HEK293 (cell line): ENCODE data around the gene TACR2.

Source experiments
- GFI1B ChIP-seq: fragments of 450-650 bp; formaldehyde crosslinking; IDR thresholded peaks from 2 replicates; pipeline ENCODE4 v1.5.1; 2016; ENCODE audit warnings: missing biosample characterization, missing genetic modification characterization
- KLF8 ChIP-seq: fragments of 450-650 bp; formaldehyde crosslinking; IDR thresholded peaks from 2 replicates; pipeline ENCODE4 v1.5.1; 2016; ENCODE audit warnings: missing biosample characterization, missing genetic modification characterization
- MYNN ChIP-seq: fragments of 450-650 bp; formaldehyde crosslinking; IDR thresholded peaks from 2 replicates; pipeline ENCODE4 v1.5.1; 2016; ENCODE audit warnings: missing biosample characterization, missing genetic modification characterization, borderline replicate concordance
- OVOL3 ChIP-seq: fragments of 450-650 bp; formaldehyde crosslinking; IDR thresholded peaks from 2 replicates; pipeline ENCODE4 v1.5.1; 2016; ENCODE audit warnings: missing biosample characterization, missing genetic modification characterization
- SP2 ChIP-seq: fragments of 450-650 bp; formaldehyde crosslinking; IDR thresholded peaks from 2 replicates; pipeline ENCODE4 v1.5.1; 2016; ENCODE audit warnings: missing biosample characterization, missing genetic modification characterization
- SP7 ChIP-seq: fragments of 450-650 bp; formaldehyde crosslinking; IDR thresholded peaks from 2 replicates; pipeline ENCODE4 v1.5.1; 2016; ENCODE audit warnings: missing biosample characterization, missing genetic modification characterization
- TCF7L2 ChIP-seq: IDR thresholded peaks from 2 replicates; pipeline ENCODE4 v1.6.1; 2011; ENCODE audit warnings: low read depth, mild to moderate bottlenecking, inconsistent platforms, low read length, moderate library complexity, borderline replicate concordance
- ZBTB20 ChIP-seq: fragments of 450-650 bp; formaldehyde crosslinking; IDR thresholded peaks from 2 replicates; pipeline ENCODE4 v1.5.1; 2016; ENCODE audit warnings: missing biosample characterization, missing genetic modification characterization
- ZBTB48 ChIP-seq: fragments of 450-650 bp; formaldehyde crosslinking; IDR thresholded peaks from 2 replicates; pipeline ENCODE4 v1.5.1; 2016; ENCODE audit warnings: missing biosample characterization, missing genetic modification characterization
- ZIC2 ChIP-seq: fragments of 450-650 bp; formaldehyde crosslinking; IDR thresholded peaks from 2 replicates; pipeline ENCODE4 v1.5.1; 2016; ENCODE audit warnings: missing biosample characterization, missing genetic modification characterization
- ZNF175 ChIP-seq: fragments of 450-650 bp; formaldehyde crosslinking; IDR thresholded peaks from 2 replicates; pipeline ENCODE4 v1.5.1; 2016; ENCODE audit warnings: missing biosample characterization, missing genetic modification characterization
- ZNF211 ChIP-seq: fragments of 450-650 bp; formaldehyde crosslinking; IDR thresholded peaks from 2 replicates; pipeline ENCODE4 v1.5.1; 2016; ENCODE audit warnings: low read depth, missing biosample characterization, missing genetic modification characterization
- ZNF23 ChIP-seq: fragments of 450-650 bp; formaldehyde crosslinking; IDR thresholded peaks from 2 replicates; pipeline ENCODE4 v1.5.1; 2016; ENCODE audit warnings: missing biosample characterization, missing genetic modification characterization, borderline replicate concordance
- ZNF311 ChIP-seq: fragments of 450-650 bp; formaldehyde crosslinking; IDR thresholded peaks from 2 replicates; pipeline ENCODE4 v1.5.1; 2017; ENCODE audit warnings: missing biosample characterization, missing genetic modification characterization, borderline replicate concordance
- ZNF324 ChIP-seq: fragments of 450-650 bp; formaldehyde crosslinking; IDR thresholded peaks from 2 replicates; pipeline ENCODE4 v1.5.1; 2016; ENCODE audit warnings: missing biosample characterization, missing genetic modification characterization
- ZNF335 ChIP-seq: fragments of 450-650 bp; formaldehyde crosslinking; conservative IDR thresholded peaks from 2 replicates; pipeline ENCODE4 v1.5.1; 2016; ENCODE audit warnings: missing biosample characterization, missing genetic modification characterization
- ZNF366 ChIP-seq: fragments of 450-650 bp; formaldehyde crosslinking; conservative IDR thresholded peaks from 2 replicates; pipeline ENCODE4 v1.5.1; 2016; ENCODE audit warnings: missing biosample characterization, missing genetic modification characterization
- ZNF501 ChIP-seq: fragments of 450-650 bp; formaldehyde crosslinking; IDR thresholded peaks from 2 replicates; pipeline ENCODE4 v1.5.1; 2016; ENCODE audit warnings: missing biosample characterization, missing genetic modification characterization
- ZNF548 ChIP-seq: fragments of 450-650 bp; formaldehyde crosslinking; IDR thresholded peaks from 2 replicates; pipeline ENCODE4 v1.5.1; 2016; ENCODE audit warnings: missing biosample characterization, missing genetic modification characterization
- ZNF571 ChIP-seq: fragments of 450-650 bp; formaldehyde crosslinking; IDR thresholded peaks from 2 replicates; pipeline ENCODE4 v1.5.0; 2017; ENCODE audit warnings: missing biosample characterization, missing genetic modification characterization
- ZNF664 ChIP-seq: fragments of 450-650 bp; formaldehyde crosslinking; IDR thresholded peaks from 2 replicates; pipeline ENCODE4 v1.5.1; 2016; ENCODE audit warnings: missing biosample characterization, missing genetic modification characterization
- ZNF76 ChIP-seq: fragments of 450-650 bp; formaldehyde crosslinking; IDR thresholded peaks from 2 replicates; pipeline ENCODE4; 2016; ENCODE audit warnings: low read depth, missing biosample characterization, missing genetic modification characterization, borderline replicate concordance
- ZNF777 ChIP-seq: fragments of 450-650 bp; formaldehyde crosslinking; IDR thresholded peaks from 2 replicates; pipeline ENCODE4 v1.5.1; 2017; ENCODE audit warnings: missing biosample characterization, missing genetic modification characterization, borderline replicate concordance
- ZNF785 ChIP-seq: fragments of 450-650 bp; formaldehyde crosslinking; IDR thresholded peaks from 2 replicates; pipeline ENCODE4 v1.5.1; 2016; ENCODE audit warnings: missing biosample characterization, missing genetic modification characterization
- ZNF791 ChIP-seq: fragments of 450-650 bp; formaldehyde crosslinking; IDR thresholded peaks from 2 replicates; pipeline ENCODE4 v1.5.1; 2016; ENCODE audit warnings: missing biosample characterization, missing genetic modification characterization
- ZXDB ChIP-seq: fragments of 450-650 bp; formaldehyde crosslinking; IDR thresholded peaks from 2 replicates; pipeline ENCODE4 v1.5.1; 2016; ENCODE audit warnings: missing biosample characterization, missing genetic modification characterization
- TF ChIP-seq, protein P1 (sequence below): sonication (generic); formaldehyde crosslinking; IDR thresholded peaks from 2 replicates; pipeline ENCODE4 v1.8.1; 2022; ENCODE audit warnings: mild to moderate bottlenecking, moderate library complexity, missing genetic modification reagents
- TF ChIP-seq, protein P2 (sequence below): fragments of 450-650 bp; formaldehyde crosslinking; IDR thresholded peaks from 2 replicates; pipeline ENCODE4 v1.5.1; 2016; ENCODE audit warnings: missing biosample characterization, missing genetic modification characterization
- TF ChIP-seq, protein P3 (sequence below): fragments of 450-650 bp; formaldehyde crosslinking; IDR thresholded peaks from 2 replicates; pipeline ENCODE4 v1.5.1; 2017; ENCODE audit warnings: missing biosample characterization, missing genetic modification characterization
- TF ChIP-seq, protein P4 (sequence below): fragments of 450-650 bp; formaldehyde crosslinking; IDR thresholded peaks from 2 replicates; pipeline ENCODE4 v1.5.1; 2017; ENCODE audit warnings: missing biosample characterization, missing genetic modification characterization
- TF ChIP-seq, protein P5 (sequence below): fragments of 450-650 bp; formaldehyde crosslinking; IDR thresholded peaks from 2 replicates; pipeline ENCODE4 v1.5.1; 2016; ENCODE audit warnings: missing biosample characterization, missing genetic modification characterization
- TF ChIP-seq, protein P6 (sequence below): fragments of 450-650 bp; formaldehyde crosslinking; IDR thresholded peaks from 2 replicates; pipeline ENCODE4 v1.5.1; 2016; ENCODE audit warnings: missing biosample characterization, missing genetic modification characterization

Gene TACR2

DNA sequence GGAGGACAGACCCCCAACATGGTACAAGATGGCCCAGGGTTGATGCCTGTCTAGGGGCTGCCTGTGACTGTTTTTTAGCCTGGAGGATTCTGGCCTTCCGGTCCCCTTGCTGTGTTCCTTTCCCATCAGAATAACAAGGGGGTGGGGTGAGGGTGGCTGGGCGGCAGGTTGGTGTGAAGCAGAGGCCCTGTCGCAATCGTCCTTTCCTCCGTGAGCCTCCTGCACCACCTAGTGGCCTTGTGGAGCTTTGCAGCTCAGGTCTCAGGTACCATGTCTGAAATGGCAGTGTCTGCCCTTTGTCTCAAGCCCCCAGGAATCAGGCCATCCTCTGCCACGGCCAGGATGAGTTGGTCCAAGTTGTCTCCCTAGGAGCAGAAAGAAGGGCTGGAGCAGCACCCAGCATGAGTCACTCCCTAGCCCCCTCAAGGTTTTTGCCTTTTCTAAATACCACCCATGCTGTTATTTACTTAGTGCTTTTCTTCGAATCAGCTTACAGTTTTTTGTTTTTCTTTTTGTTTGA is 24.2 kb downstream of the TACR2 start (continued):
- TF ChIP-seq ZNF501 (no peak), ZNF311 (tag by site-specific recombination) (no peak), ZNF548 (no peak), ZBTB48 (no peak), ZBTB20 (no peak), ZNF366 (tag by site-specific recombination) (no peak), GFI1B (tag by site-specific recombination) (no peak), ZNF571 (tag by site-specific recombination) (no peak), ZXDB (no peak), MYNN (no peak), ZIC2 (tag by site-specific recombination) (no peak), ZNF777 (tag by site-specific recombination) (no peak), ZNF76 (tag by site-specific recombination) (no peak), TCF7L2 (no peak), SP2 (tag by site-specific recombination) (no peak), SP7 (tag by site-specific recombination) (peak; percentile 61; the same call in 1 of the 2 replicates), ZNF324 (no peak), KLF8 (peak; percentile 56), ZNF664 (tag by site-specific recombination) (no peak), ZNF785 (tag by site-specific recombination) (no peak), OVOL3 (no peak), ZNF175 (tag by site-specific recombination) (no peak), ZNF335 (no peak), ZNF791 (tag by site-specific recombination) (no peak), ZNF211 (tag by site-specific recombination) (no peak), ZNF23 (tag by site-specific recombination) (no peak)
- TF ChIP-seq, protein P1, sequence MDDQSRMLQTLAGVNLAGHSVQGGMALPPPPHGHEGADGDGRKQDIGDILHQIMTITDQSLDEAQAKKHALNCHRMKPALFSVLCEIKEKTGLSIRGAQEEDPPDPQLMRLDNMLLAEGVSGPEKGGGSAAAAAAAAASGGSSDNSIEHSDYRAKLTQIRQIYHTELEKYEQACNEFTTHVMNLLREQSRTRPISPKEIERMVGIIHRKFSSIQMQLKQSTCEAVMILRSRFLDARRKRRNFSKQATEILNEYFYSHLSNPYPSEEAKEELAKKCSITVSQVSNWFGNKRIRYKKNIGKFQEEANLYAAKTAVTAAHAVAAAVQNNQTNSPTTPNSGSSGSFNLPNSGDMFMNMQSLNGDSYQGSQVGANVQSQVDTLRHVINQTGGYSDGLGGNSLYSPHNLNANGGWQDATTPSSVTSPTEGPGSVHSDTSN (CRISPR knock-in tag), result no peak
- TF ChIP-seq, protein P2, sequence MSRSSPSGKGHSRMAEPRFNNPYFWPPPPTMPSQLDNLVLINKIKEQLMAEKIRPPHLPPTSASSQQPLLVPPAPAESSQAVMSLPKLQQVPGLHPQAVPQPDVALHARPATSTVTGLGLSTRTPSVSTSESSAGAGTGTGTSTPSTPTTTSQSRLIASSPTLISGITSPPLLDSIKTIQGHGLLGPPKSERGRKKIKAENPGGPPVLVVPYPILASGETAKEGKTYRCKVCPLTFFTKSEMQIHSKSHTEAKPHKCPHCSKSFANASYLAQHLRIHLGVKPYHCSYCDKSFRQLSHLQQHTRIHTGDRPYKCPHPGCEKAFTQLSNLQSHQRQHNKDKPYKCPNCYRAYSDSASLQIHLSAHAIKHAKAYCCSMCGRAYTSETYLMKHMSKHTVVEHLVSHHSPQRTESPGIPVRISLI (tag by site-specific recombination), result no peak
- TF ChIP-seq, protein P3, sequence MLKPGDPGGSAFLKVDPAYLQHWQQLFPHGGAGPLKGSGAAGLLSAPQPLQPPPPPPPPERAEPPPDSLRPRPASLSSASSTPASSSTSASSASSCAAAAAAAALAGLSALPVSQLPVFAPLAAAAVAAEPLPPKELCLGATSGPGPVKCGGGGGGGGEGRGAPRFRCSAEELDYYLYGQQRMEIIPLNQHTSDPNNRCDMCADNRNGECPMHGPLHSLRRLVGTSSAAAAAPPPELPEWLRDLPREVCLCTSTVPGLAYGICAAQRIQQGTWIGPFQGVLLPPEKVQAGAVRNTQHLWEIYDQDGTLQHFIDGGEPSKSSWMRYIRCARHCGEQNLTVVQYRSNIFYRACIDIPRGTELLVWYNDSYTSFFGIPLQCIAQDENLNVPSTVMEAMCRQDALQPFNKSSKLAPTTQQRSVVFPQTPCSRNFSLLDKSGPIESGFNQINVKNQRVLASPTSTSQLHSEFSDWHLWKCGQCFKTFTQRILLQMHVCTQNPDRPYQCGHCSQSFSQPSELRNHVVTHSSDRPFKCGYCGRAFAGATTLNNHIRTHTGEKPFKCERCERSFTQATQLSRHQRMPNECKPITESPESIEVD (tag by site-specific recombination), result no peak
- TF ChIP-seq, protein P4, sequence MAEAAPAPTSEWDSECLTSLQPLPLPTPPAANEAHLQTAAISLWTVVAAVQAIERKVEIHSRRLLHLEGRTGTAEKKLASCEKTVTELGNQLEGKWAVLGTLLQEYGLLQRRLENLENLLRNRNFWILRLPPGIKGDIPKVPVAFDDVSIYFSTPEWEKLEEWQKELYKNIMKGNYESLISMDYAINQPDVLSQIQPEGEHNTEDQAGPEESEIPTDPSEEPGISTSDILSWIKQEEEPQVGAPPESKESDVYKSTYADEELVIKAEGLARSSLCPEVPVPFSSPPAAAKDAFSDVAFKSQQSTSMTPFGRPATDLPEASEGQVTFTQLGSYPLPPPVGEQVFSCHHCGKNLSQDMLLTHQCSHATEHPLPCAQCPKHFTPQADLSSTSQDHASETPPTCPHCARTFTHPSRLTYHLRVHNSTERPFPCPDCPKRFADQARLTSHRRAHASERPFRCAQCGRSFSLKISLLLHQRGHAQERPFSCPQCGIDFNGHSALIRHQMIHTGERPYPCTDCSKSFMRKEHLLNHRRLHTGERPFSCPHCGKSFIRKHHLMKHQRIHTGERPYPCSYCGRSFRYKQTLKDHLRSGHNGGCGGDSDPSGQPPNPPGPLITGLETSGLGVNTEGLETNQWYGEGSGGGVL (tag by site-specific recombination), result no peak
- TF ChIP-seq, protein P5, sequence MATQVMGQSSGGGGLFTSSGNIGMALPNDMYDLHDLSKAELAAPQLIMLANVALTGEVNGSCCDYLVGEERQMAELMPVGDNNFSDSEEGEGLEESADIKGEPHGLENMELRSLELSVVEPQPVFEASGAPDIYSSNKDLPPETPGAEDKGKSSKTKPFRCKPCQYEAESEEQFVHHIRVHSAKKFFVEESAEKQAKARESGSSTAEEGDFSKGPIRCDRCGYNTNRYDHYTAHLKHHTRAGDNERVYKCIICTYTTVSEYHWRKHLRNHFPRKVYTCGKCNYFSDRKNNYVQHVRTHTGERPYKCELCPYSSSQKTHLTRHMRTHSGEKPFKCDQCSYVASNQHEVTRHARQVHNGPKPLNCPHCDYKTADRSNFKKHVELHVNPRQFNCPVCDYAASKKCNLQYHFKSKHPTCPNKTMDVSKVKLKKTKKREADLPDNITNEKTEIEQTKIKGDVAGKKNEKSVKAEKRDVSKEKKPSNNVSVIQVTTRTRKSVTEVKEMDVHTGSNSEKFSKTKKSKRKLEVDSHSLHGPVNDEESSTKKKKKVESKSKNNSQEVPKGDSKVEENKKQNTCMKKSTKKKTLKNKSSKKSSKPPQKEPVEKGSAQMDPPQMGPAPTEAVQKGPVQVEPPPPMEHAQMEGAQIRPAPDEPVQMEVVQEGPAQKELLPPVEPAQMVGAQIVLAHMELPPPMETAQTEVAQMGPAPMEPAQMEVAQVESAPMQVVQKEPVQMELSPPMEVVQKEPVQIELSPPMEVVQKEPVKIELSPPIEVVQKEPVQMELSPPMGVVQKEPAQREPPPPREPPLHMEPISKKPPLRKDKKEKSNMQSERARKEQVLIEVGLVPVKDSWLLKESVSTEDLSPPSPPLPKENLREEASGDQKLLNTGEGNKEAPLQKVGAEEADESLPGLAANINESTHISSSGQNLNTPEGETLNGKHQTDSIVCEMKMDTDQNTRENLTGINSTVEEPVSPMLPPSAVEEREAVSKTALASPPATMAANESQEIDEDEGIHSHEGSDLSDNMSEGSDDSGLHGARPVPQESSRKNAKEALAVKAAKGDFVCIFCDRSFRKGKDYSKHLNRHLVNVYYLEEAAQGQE, result no peak
- TF ChIP-seq, protein P6, sequence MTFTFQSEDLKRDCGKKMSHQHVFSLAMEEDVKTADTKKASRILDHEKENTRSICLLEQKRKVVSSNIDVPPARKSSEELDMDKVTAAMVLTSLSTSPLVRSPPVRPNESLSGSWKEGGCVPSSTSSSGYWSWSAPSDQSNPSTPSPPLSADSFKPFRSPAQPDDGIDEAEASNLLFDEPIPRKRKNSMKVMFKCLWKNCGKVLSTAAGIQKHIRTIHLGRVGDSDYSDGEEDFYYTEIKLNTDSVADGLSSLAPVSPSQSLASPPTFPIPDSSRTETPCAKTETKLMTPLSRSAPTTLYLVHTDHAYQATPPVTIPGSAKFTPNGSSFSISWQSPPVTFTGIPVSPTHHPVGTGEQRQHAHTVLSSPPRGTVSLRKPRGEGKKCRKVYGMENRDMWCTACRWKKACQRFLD (tag by site-specific recombination), result no peak
